Left lung (tissue), 10 donors: Measurements from ENCODE around the gene CLIC4. TPM values are rescaled to one million over a fixed set of nuclear protein-coding genes. Genes with fewer than 3 reads are reported as not detected.

Source experiments
- ATAC-seq: fragments of 200-7000 bp; cut with Tn5 transposase; one replicate; pipeline ENCODE4 v1.9.1; 2020; ENCODE audit warnings: moderate library complexity
- DNase-seq, 4 donors: peaks; one replicate each; pipeline ENCODE4 v3.0.0-alpha.2; 2013 to 2020
- H3K27ac ChIP-seq, 2 donors: fragments of 200-600 bp; sonication (generic) in 1 of 2; one replicate each; pipeline versions ENCODE4 v1.5.0 to v1.8.0; 2020 to 2021
- H3K27me3 ChIP-seq, 2 donors: fragments of 200-600 bp; sonication (generic) in 1 of 2; one replicate each; pipeline versions ENCODE4 v1.5.0 to v1.8.0; 2020 to 2021
- H3K36me3 ChIP-seq, 2 donors: fragments of 200-600 bp; sonication (generic) in 1 of 2; one replicate each; pipeline versions ENCODE4 v1.5.0 to v1.8.0; 2020 to 2021
- H3K4me1 ChIP-seq, 2 donors: fragments of 200-600 bp; one replicate each; pipeline ENCODE4 v1.8.0; 2021
- H3K4me3 ChIP-seq, 2 donors: fragments of 200-600 bp; sonication (generic) in 1 of 2; one replicate each; pipeline versions ENCODE4 v1.5.0 to v1.8.0; 2020 to 2021; ENCODE audit warnings: mild to moderate bottlenecking in 1 of 2
- H3K9me3 ChIP-seq, 2 donors: fragments of 200-600 bp; sonication (generic) in 1 of 2; one replicate each; pipeline versions ENCODE4 v1.5.0 to v1.8.0; 2020 to 2021
- intact Hi-C, 2 donors: fragments of 100-400 bp; cut with DNase I; formaldehyde crosslinking; loops; one replicate each; pipeline versions ENCODE4 v1.11.2 to v1.14.2; 2022
- polyA plus RNA-seq, 6 donors: library from polyadenylated mRNA; unstranded; fragments of 120-200 nt; gene quantifications; one replicate each; pipeline ENCODE4 v1.2.1, GENCODE V29; 2013; ENCODE audit not compliant: insufficient read length in 6 of 6
- total RNA-seq, 2 donors: library from RNA; stranded (reverse); fragmentation: NEBNext Ultra II Directional; extraction: Animal tissue kit (Norgen Biotek cat#: 25700); gene quantifications; one replicate each; pipeline ENCODE4 v1.2.1, GENCODE V29; 2021
- TF ChIP-seq, protein P1 (sequence below), 2 donors: fragments of 200-600 bp; sonication (generic) in 1 of 2; IDR thresholded peaks; one replicate each; pipeline versions ENCODE4 v1.5.0 to v1.8.0; 2021; ENCODE audit warnings: antibody characterized with exemption in 2 of 2
- donor health status: DM: no; HTN: yes; CAD: no.
- donor health status: DM: no; HTN: no; CAD: no.

CLIC4 gene
- total and polyA plus RNA-seq, 8 donors = 158 to 257 (median 224) TPM

GRCh38 chr1:24892188-24893153 lies 147.2 kb downstream of the CLIC4 start:
- peaks cover 0 to 10% of the 10 kb centered on the region in 2 donors for H3K9me3 ChIP-seq
- no peaks in the 10 kb centered on the region for H3K4me1 ChIP-seq
- intact Hi-C loops = no loop called here
- H3K27ac ChIP-seq = no peak overlapping the region
- H3K36me3 ChIP-seq = no peaks in the 10 kb centered on the region
- TF ChIP-seq, protein P1, sequence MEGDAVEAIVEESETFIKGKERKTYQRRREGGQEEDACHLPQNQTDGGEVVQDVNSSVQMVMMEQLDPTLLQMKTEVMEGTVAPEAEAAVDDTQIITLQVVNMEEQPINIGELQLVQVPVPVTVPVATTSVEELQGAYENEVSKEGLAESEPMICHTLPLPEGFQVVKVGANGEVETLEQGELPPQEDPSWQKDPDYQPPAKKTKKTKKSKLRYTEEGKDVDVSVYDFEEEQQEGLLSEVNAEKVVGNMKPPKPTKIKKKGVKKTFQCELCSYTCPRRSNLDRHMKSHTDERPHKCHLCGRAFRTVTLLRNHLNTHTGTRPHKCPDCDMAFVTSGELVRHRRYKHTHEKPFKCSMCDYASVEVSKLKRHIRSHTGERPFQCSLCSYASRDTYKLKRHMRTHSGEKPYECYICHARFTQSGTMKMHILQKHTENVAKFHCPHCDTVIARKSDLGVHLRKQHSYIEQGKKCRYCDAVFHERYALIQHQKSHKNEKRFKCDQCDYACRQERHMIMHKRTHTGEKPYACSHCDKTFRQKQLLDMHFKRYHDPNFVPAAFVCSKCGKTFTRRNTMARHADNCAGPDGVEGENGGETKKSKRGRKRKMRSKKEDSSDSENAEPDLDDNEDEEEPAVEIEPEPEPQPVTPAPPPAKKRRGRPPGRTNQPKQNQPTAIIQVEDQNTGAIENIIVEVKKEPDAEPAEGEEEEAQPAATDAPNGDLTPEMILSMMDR (IDR thresholded peaks at IDR 0.05) = no peak
- H3K27me3 ChIP-seq = peaks cover 0 to 10% of the 10 kb centered on the region in 2 donors
- DNase-seq (no peak), ATAC-seq (no peak)
- no peak overlapping the region for H3K4me3 ChIP-seq

GRCh38 chr1:24893431-24893830 lies 148.2 kb downstream of the CLIC4 start:
- ATAC-seq (peak; percentile 89), DNase-seq (peak in 2 of 4 donors; percentile 34 to 67)
- no peak overlapping the region for H3K4me3 ChIP-seq
- H3K4me1 ChIP-seq = no peaks in the 10 kb centered on the region
- no peak overlapping the region for H3K27ac ChIP-seq
- peaks cover 0 to 10% of the 10 kb centered on the region in 2 donors for H3K9me3 ChIP-seq
- TF ChIP-seq, protein P1 (IDR thresholded peaks at IDR 0.05) = no peak
- H3K36me3 ChIP-seq = no peaks in the 10 kb centered on the region
- peaks cover 0 to 16% of the 10 kb centered on the region in 2 donors for H3K27me3 ChIP-seq
- intact Hi-C loops = no loop called here

Other genes with a start within 250 kb of the CLIC4 start
- 10 to 100 TPM; 14.9 to 15.1 TPM for gene RCAN3, start 242.6 kb upstream of the CLIC4 start, total RNA-seq
- gene RCAN3, start 242.6 kb upstream of the CLIC4 start, polyA plus RNA-seq = 10 to 100 TPM in 3 of 6 donors, 1 to 10 TPM in 3; 8.1 to 11.2 (median 10.3) TPM
- 1 to 10 TPM; 5.4 to 7.8 TPM for gene NCMAP, start 189.4 kb upstream of the CLIC4 start, total RNA-seq
- 1 to 10 TPM; 3.0 to 6.2 (median 4.9) TPM for gene NCMAP, start 189.4 kb upstream of the CLIC4 start, polyA plus RNA-seq
- 100 to 1,000 TPM in 1 of 2 donors, 10 to 100 TPM in 1; 86.4 to 120 TPM for gene SRRM1, start 102.1 kb upstream of the CLIC4 start, total RNA-seq
- 100 to 1,000 TPM; 170 to 213 (median 187) TPM for gene SRRM1, start 102.1 kb upstream of the CLIC4 start, polyA plus RNA-seq
- 1 to 10 TPM; 2.7 to 8.7 TPM for gene RUNX3, start 184.8 kb downstream of the CLIC4 start, total RNA-seq
- gene RUNX3, start 184.8 kb downstream of the CLIC4 start, polyA plus RNA-seq = 1 to 10 TPM in 5 of 6 donors, under 1 TPM in 1; 0.98 to 1.6 (median 1.3) TPM